GM12892 (cell line): ENCODE measurements around the gene ZBTB7B.

Source experiments
- DNase-seq: peaks from one replicate; pipeline ENCODE4 v3.0.0; 2011; ENCODE audit not compliant: insufficient read length
- FAIRE-seq: peaks from 2 replicates; lab custom pipeline; 2011; peaks lifted over from hg19 to GRCh38; lab: Jason Lieb, UNC
- POLR2A ChIP-seq: IDR thresholded peaks from 2 replicates; pipeline ENCODE4 v1.6.1; 2011; ENCODE audit warnings: low read depth, low read length, control low read depth
- POLR2AphosphoS5 ChIP-seq: IDR thresholded peaks from 2 replicates; pipeline ENCODE4 v1.6.1; 2011; ENCODE audit warnings: low read depth, low read length, control low read depth
- TAF1 ChIP-seq: IDR thresholded peaks from 2 replicates; pipeline ENCODE4 v1.6.1; 2011; ENCODE audit warnings: low read depth, mild to moderate bottlenecking, control low read depth, low read length, borderline replicate concordance

The ZBTB7B gene

GRCh38 chr1:155029513-155030242 is 27.1 kb downstream of the ZBTB7B start:
- DNase-seq (no peak), FAIRE-seq (no peak)
- TF ChIP-seq TAF1: no peak
- no peak for TF ChIP-seq POLR2A
- no peak for TF ChIP-seq POLR2AphosphoS5

GRCh38 chr1:155030243-155030795 is 27.7 kb downstream of the ZBTB7B start:
- DNase-seq: no peak
- no peak for FAIRE-seq
- TF ChIP-seq POLR2AphosphoS5 (no peak), TAF1 (no peak), POLR2A (no peak)

- DNase-seq: no peak
Observed at GRCh38 chr1:155030899-155031298, 28.3 kb downstream of the ZBTB7B start.

GRCh38 chr1:155032886-155033285 is 30.3 kb downstream of the ZBTB7B start:
- no peak for FAIRE-seq
- TF ChIP-seq POLR2AphosphoS5 (no peak), POLR2A (no peak), TAF1 (no peak)
- DNase-seq: no peak

More at GRCh38 chr1:155030899-155031298, 28.3 kb downstream of the ZBTB7B start:
- no peak for TF ChIP-seq TAF1
- TF ChIP-seq POLR2A: no peak
- TF ChIP-seq POLR2AphosphoS5: no peak
- no peak for FAIRE-seq

- no peak for FAIRE-seq
- TF ChIP-seq TAF1 (no peak), POLR2A (no peak), POLR2AphosphoS5 (no peak)
- DNase-seq: no peak
Observed at GRCh38 chr1:155033524-155033923, 30.9 kb downstream of the ZBTB7B start, which contains the start of the genes DCST1 and DCST2. Gene DCST1 (plus strand): TSS chr1:155033824. CDS start chr1:155034037, 213 bp downstream. Gene DCST2 (minus strand): TSS chr1:155033781. CDS start chr1:155033701, 80 bp downstream.

GRCh38 chr1:155034318-155035208 is 32.0 kb downstream of the ZBTB7B start:
- TF ChIP-seq POLR2AphosphoS5 (no peak), TAF1 (no peak), POLR2A (no peak)
- FAIRE-seq: no peak
- DNase-seq: no peak

- TF ChIP-seq POLR2AphosphoS5 (no peak), POLR2A (no peak), TAF1 (no peak)
- DNase-seq: no peak
- no peak for FAIRE-seq
Observed at GRCh38 chr1:155035936-155036335, 33.3 kb downstream of the ZBTB7B start.

DNA sequence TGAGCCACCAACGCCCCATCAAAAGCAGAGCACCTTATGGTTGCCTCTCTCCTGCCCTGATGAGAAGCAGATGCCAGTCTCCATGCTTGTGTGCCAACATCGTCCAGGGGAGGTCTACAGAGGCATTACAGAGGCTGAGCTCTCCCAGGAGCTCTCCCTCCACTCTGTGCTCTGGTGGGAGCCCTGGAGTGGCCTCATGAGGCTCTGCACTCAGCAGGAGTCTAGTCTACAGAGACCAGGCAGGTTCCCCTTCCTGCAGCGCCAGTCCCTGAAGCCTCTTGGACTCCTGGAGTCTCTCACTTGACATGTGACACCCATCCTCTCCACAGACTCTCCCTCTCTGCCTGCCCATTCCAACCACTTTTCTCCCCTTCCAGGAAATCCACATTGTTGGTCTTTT is 34.4 kb downstream of the ZBTB7B start:
- TF ChIP-seq TAF1 (no peak), POLR2A (no peak), POLR2AphosphoS5 (no peak)
- no peak for DNase-seq
- FAIRE-seq: no peak

DNA sequence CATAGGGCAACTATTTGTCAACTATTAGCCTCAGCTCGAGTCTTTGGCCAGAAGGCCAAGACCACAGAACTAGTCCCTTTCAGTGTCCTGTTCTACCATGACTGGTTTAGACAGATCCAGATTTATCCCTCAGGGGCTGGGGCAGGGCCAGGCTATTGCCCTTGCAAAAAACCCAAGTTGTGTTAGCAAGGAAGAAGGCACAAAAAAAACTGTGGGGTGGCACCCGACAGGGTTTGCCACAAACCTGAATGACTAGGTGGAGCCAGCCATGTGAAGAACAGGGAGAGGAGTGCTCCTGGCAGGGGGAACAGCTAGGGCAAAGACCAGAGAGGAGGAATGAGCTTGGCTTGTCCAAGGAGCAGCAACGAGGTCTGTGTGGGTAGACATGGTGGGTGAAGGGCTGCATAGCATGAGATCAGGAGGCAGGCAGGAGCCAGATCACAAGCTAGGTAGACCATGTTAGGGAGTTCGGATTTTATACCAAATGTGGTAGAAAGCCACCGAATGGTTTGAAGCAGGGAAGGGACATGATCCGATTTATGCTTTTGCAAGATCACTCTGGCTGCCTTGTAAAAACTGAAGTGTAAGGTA is 35.3 kb downstream of the ZBTB7B start:
- no peak for TF ChIP-seq POLR2A
- TF ChIP-seq POLR2AphosphoS5: no peak
- no peak for TF ChIP-seq TAF1
- DNase-seq (no peak), FAIRE-seq (no peak)

GRCh38 chr1:155038602-155039307 is 36.2 kb downstream of the ZBTB7B start:
- DNase-seq (no peak), FAIRE-seq (no peak)
- TF ChIP-seq POLR2A (no peak), POLR2AphosphoS5 (no peak), TAF1 (no peak)
